ENCODE results near the gene STARD13. TPM values are rescaled to one million over a fixed set of nuclear protein-coding genes. Genes with fewer than 3 reads are reported as not detected.

STARD13 gene
- total and polyA plus RNA-seq, 4 donors, result 2.7 to 15.3 (median 5.7) TPM

GRCh38 chr13:33292712-33293111, 7.2 kb upstream of the STARD13 start (continued):
- no peak for TF ChIP-seq CTCF (IDR thresholded peaks at IDR 0.05; ENCODE audit: low read depth, low read length, missing input control)
- TF ChIP-seq HNF4G (IDR thresholded peaks at IDR 0.05), result no peak

GRCh38 chr13:33290421-33290965, 4.9 kb upstream of the STARD13 start:
- DNase-seq (ENCODE audit: low spot score), result no peak
- WGBS, result 97% methylated on average over 3 of the region's 3 CpGs

GRCh38 chr13:33289966-33290365, 4.4 kb upstream of the STARD13 start:
- Histone ChIP-seq H3K4me1 (ENCODE audit: control insufficient read depth in 4 of 4, insufficient read depth in 4 of 4, low read length in 3 of 4) (peaks cover 0 to 5% (median 3%) of the 10 kb centered on the region in 4 donors), H3K27me3 (ENCODE audit: control insufficient read depth in 4 of 4, insufficient read depth in 4 of 4, low read length in 3 of 4) (no peaks in the 10 kb centered on the region), H3K9ac (ENCODE audit: low read depth in 1 of 2, low read length in 2 of 2) (no peak overlapping the region), H3K36me3 (ENCODE audit: control insufficient read depth in 4 of 4, insufficient read depth in 3 of 4, low read depth in 1 of 4, low read length in 3 of 4) (no peaks in the 10 kb centered on the region), H3K9me3 (ENCODE audit: control insufficient read depth in 4 of 4, low read length in 3 of 4) (no peaks in the 10 kb centered on the region), H3K27ac (ENCODE audit: low read depth in 1 of 2, low read length in 2 of 2) (no peak overlapping the region), H3K4me3 (ENCODE audit: low read depth in 1 of 3, low read length in 3 of 3) (no peak overlapping the region)
- 93% methylated on average over 3 of the region's 3 CpGs for WGBS
- no peak for DNase-seq (ENCODE audit: low spot score)
- TF ChIP-seq FOXA2 (IDR thresholded peaks at IDR 0.05) (no peak), REST (IDR thresholded peaks at IDR 0.05) (no peak), NR2F2 (IDR thresholded peaks at IDR 0.05) (no peak), SP1 (IDR thresholded peaks at IDR 0.05) (no peak), CTCF (IDR thresholded peaks at IDR 0.05; ENCODE audit: low read depth, low read length, missing input control) (no peak), FOXA1 (IDR thresholded peaks at IDR 0.05) (no peak), RAD21 (IDR thresholded peaks at IDR 0.05) (no peak), RXRA (IDR thresholded peaks at IDR 0.05) (no peak), HNF4A (conservative IDR thresholded peaks at IDR 0.05) (no peak), HNF4G (IDR thresholded peaks at IDR 0.05) (no peak), MAX (IDR thresholded peaks at IDR 0.05) (no peak), ATF3 (IDR thresholded peaks at IDR 0.05) (no peak)

More at GRCh38 chr13:33290421-33290965, 4.9 kb upstream of the STARD13 start:
- Histone ChIP-seq H3K36me3 (ENCODE audit: control insufficient read depth in 4 of 4, insufficient read depth in 3 of 4, low read depth in 1 of 4, low read length in 3 of 4) (no peaks in the 10 kb centered on the region), H3K4me3 (ENCODE audit: low read depth in 1 of 3, low read length in 3 of 3) (no peak overlapping the region), H3K27me3 (ENCODE audit: control insufficient read depth in 4 of 4, insufficient read depth in 4 of 4, low read length in 3 of 4) (no peaks in the 10 kb centered on the region), H3K9me3 (ENCODE audit: control insufficient read depth in 4 of 4, low read length in 3 of 4) (no peaks in the 10 kb centered on the region), H3K27ac (ENCODE audit: low read depth in 1 of 2, low read length in 2 of 2) (no peak overlapping the region), H3K4me1 (ENCODE audit: control insufficient read depth in 4 of 4, insufficient read depth in 4 of 4, low read length in 3 of 4) (peaks cover 0 to 5% (median 3%) of the 10 kb centered on the region in 4 donors), H3K9ac (ENCODE audit: low read depth in 1 of 2, low read length in 2 of 2) (no peak overlapping the region)
- TF ChIP-seq NR2F2 (IDR thresholded peaks at IDR 0.05) (no peak), ATF3 (IDR thresholded peaks at IDR 0.05) (no peak), RXRA (IDR thresholded peaks at IDR 0.05) (no peak), SP1 (IDR thresholded peaks at IDR 0.05) (no peak), YY1 (IDR thresholded peaks at IDR 0.05) (no peak), JUND (IDR thresholded peaks at IDR 0.05) (no peak), HNF4A (conservative IDR thresholded peaks at IDR 0.05) (no peak), EGR1 (IDR thresholded peaks at IDR 0.05; ENCODE audit: low read depth in 2 of 2) (no peak), CTCF (IDR thresholded peaks at IDR 0.05; ENCODE audit: low read depth, low read length, missing input control) (no peak), GABPA (IDR thresholded peaks at IDR 0.05 in 1 of 2, conservative IDR thresholded peaks at IDR 0.05 in 1 of 2) (no peak), RAD21 (IDR thresholded peaks at IDR 0.05) (no peak), HNF4G (IDR thresholded peaks at IDR 0.05) (no peak)

All from liver (tissue), 9 donors.